K562 (cell line): ENCODE results near the gene MLKL. TPM values are rescaled to one million over a fixed set of nuclear protein-coding genes. Genes with fewer than 3 reads are reported as not detected.

Experiments
- ATAC-seq: fragments of 200-7000 bp; cut with Tn5 transposase; 3 replicates; pipeline ENCODE4 v1.9.1; 2020; ENCODE audit warnings: moderate library complexity
- BruUV-seq: library from RNA; stranded (reverse); fragments of 400-500 nt; replicated peaks from 2 replicates; lab custom pipeline; 2021; lab: Mats Ljungman, UMichigan
- CTCF ChIA-PET: fragments of 300-600 bp; formaldehyde crosslinking; extraction: SDS; loops from one replicate; lab custom pipeline; 2021; ENCODE audit warnings: low intra/inter-chr PET ratio; lab: Yijun Ruan, JAX
- POLR2A ChIA-PET: fragments of 300-600, 350-650 bp; sonication (Branson Sonifier 250); formaldehyde crosslinking; extraction: SDS; loops from one replicate; lab custom pipeline; 2021; ENCODE audit warnings: antibody characterized with exemption, inconsistent platforms; lab: Yijun Ruan, JAX
- DNase-seq, 4 experiments: peaks; one replicate each; pipeline versions ENCODE4 v3.0.0 to v3.0.0-alpha.2; 2011 to 2018; ENCODE audit warnings: low spot score in 3 of 4, mixed read lengths in 3 of 4; ENCODE audit errors: extremely low read depth in 1 of 4
- FAIRE-seq: peaks from 2 replicates; lab custom pipeline; 2011; peaks lifted over from hg19 to GRCh38; lab: Jason Lieb, UNC
- H2AFZ ChIP-seq: 2 replicates; pipeline ENCODE4 v1.6.0; 2011; ENCODE audit warnings: low read depth, low read length, control low read depth, inconsistent platforms
- H3K27ac ChIP-seq: fragments of 200-600 bp; 3 replicates; pipeline ENCODE4 v1.8.0; 2011; ENCODE audit warnings: low read depth, mild to moderate bottlenecking, control low read depth, inconsistent platforms, low read length, moderate library complexity, mixed read lengths; ENCODE audit errors: extremely low read depth
- H3K27me3 ChIP-seq, 2 experiments: fragments of 300-600 bp in 1 of 2; 2 replicates in 1 of 2; 3 replicates in 1 of 2; pipeline versions ENCODE4 v1.6.0 to v1.8.0; 2011; ENCODE audit warnings: inconsistent platforms in 2 of 2, low read length in 2 of 2, mild to moderate bottlenecking in 1 of 2, mixed read lengths in 1 of 2, moderate library complexity in 1 of 2; ENCODE audit not compliant: control insufficient read depth in 2 of 2, insufficient read depth in 2 of 2
- H3K36me3 ChIP-seq: fragments of 300-600 bp; 3 replicates; pipeline ENCODE4 v1.8.0; 2011; ENCODE audit warnings: mild to moderate bottlenecking, low read length, inconsistent platforms; ENCODE audit not compliant: control insufficient read depth, insufficient read depth
- H3K4me1 ChIP-seq, 2 experiments: fragments of 200-600 bp in 1 of 2; replicated peaks in 1 of 2; 2 replicates in 1 of 2; 3 replicates in 1 of 2; pipeline versions ENCODE4 v1.5.1 to v1.8.0; 2011; ENCODE audit warnings: inconsistent platforms in 2 of 2, low read length in 2 of 2, mild to moderate bottlenecking in 1 of 2, mixed read lengths in 1 of 2, moderate library complexity in 1 of 2; ENCODE audit not compliant: control insufficient read depth in 2 of 2, insufficient read depth in 2 of 2
- H3K4me2 ChIP-seq: 2 replicates; pipeline ENCODE4 v1.6.1; 2011; ENCODE audit warnings: low read length, control low read depth, inconsistent platforms, mixed read lengths; ENCODE audit not compliant: insufficient read depth
- H3K4me3 ChIP-seq: fragments of 200-600 bp; sonication (generic), shearing (Covaris generic); 2 replicates; pipeline ENCODE4 v1.5.1; 2016; ENCODE audit warnings: control low read depth, inconsistent platforms
- H3K79me2 ChIP-seq: fragments of 200-600 bp; 3 replicates; pipeline ENCODE4 v1.8.0; 2011; ENCODE audit warnings: low read length, inconsistent platforms; ENCODE audit not compliant: control insufficient read depth, insufficient read depth
- H3K9ac ChIP-seq, 2 experiments: 2 replicates each; pipeline versions ENCODE4 v1.6.0 to v1.6.1; 2011; ENCODE audit warnings: low read depth in 2 of 2, low read length in 2 of 2, control low read depth in 1 of 2, inconsistent platforms in 1 of 2, mild to moderate bottlenecking in 1 of 2, mixed read lengths in 1 of 2; ENCODE audit not compliant: insufficient read depth in 1 of 2
- H3K9me1 ChIP-seq: one replicate; pipeline ENCODE4 v1.6.0; 2011; ENCODE audit warnings: inconsistent platforms, mild to moderate bottlenecking, low read length, moderate library complexity; ENCODE audit not compliant: control insufficient read depth, insufficient read depth
- H3K9me3 ChIP-seq: replicated peaks from 2 replicates; pipeline ENCODE4 v1.5.1; 2011; ENCODE audit warnings: low read depth, low read length, inconsistent platforms; ENCODE audit not compliant: control insufficient read depth, insufficient read depth
- H4K20me1 ChIP-seq: replicated peaks from 2 replicates; pipeline ENCODE4 v1.6.1; 2011; ENCODE audit warnings: low read length, inconsistent platforms, mixed read lengths; ENCODE audit not compliant: control insufficient read depth, insufficient read depth
- ARID4B ChIP-seq: sonication (generic); formaldehyde crosslinking; IDR thresholded peaks from 2 replicates; pipeline ENCODE4 v1.8.0; 2022; ENCODE audit warnings: mild to moderate bottlenecking, missing genetic modification reagents
- CTCFL ChIP-seq: IDR thresholded peaks from 2 replicates; pipeline ENCODE4 v1.6.1; 2011; ENCODE audit warnings: borderline replicate concordance, low read depth, mild to moderate bottlenecking, moderate library complexity, low read length; ENCODE audit not compliant: insufficient read depth, poor library complexity, severe bottlenecking
- KAT7 ChIP-seq: sonication (generic); formaldehyde crosslinking; IDR thresholded peaks from 2 replicates; pipeline ENCODE4 v1.8.0; 2022; ENCODE audit warnings: missing genetic modification reagents, mild to moderate bottlenecking, borderline replicate concordance
- NFRKB ChIP-seq: fragments of 450-650 bp; IDR thresholded peaks from 2 replicates; pipeline ENCODE4 v1.6.1; 2016; ENCODE audit warnings: low read depth
- POLR2B ChIP-seq: fragments of 450-650 bp; IDR thresholded peaks from 2 replicates; pipeline ENCODE4 v1.6.1; 2018; ENCODE audit warnings: low read depth; ENCODE audit not compliant: partially characterized antibody
- TFE3 ChIP-seq: fragments of 450-650 bp; formaldehyde crosslinking; IDR thresholded peaks from 2 replicates; pipeline ENCODE4 v1.4.0; 2020; ENCODE audit warnings: mild to moderate bottlenecking, mixed read lengths
- ZNF133 ChIP-seq: fragments of 250-450 bp; sonication (Bioruptor Pico); IDR thresholded peaks from 2 replicates; pipeline ENCODE4 v1.4.0; 2020; ENCODE audit warnings: mild to moderate bottlenecking
- WGBS: fragments of 100-300 bp; shearing (Covaris generic); methylation state at CpG from one replicate; pipeline ENCODE4 v1.1.6; 2016; ENCODE audit warnings: low coverage, mixed read lengths; ENCODE audit not compliant: insufficient coverage; ENCODE audit errors: missing lambda C conversion rate; 5-methylcytosine and 5-hydroxymethylcytosine counted together
- in situ Hi-C: fragments of 300-500 bp; cut with MboI; formaldehyde crosslinking; loops from 4 replicates; pipeline ENCODE4 v1.15.0; 2018; ENCODE audit warnings: inconsistent platforms, mixed read lengths
- intact Hi-C: fragments of 100-400 bp; cut with micrococcal nuclease; formaldehyde crosslinking; loops from 2 replicates; pipeline ENCODE4 v1.14.2; 2022
- polyA plus RNA-seq, 8 experiments: library from polyadenylated mRNA; depleted of rRNA in 4 of 8; stranded (reverse) in 5 of 8; unstranded in 3 of 8; fragments of >200 nt; fragmentation: Nextera tagmentation in 2 of 8; fragmentation: Illumina TruSeq in 1 of 8; extraction: Ambion mirVana in 2 of 8; extraction: Trizol in 1 of 8; gene quantifications; 2 replicates each; pipeline versions ENCODE4 v1.2.1 to v1.2.3, GENCODE V29; 2011 to 2014; ENCODE audit warnings: inconsistent platforms in 1 of 8, missing spikeins in 1 of 8
- total RNA-seq, 7 experiments: library from RNA; depleted of rRNA in 6 of 7; stranded (reverse); fragments of >200 nt in 6 of 7; fragmentation: Illumina TruSeq in 2 of 7; extraction: Trizol in 2 of 7; gene quantifications; 2 replicates each; pipeline versions ENCODE4 v1.2.1 to v1.2.3, GENCODE V29; 2011 to 2021; ENCODE audit warnings: low replicate concordance in 1 of 7

Gene MLKL
- total and polyA plus RNA-seq, 9 of the 15 experiments (the other 6 are each of a cell fraction or from before 2014, with no cell fraction given) = 1.6 to 6.1 (median 4.8) TPM

- no TSS peak for BruUV-seq
- intact Hi-C loops = no loop called here
- H3K9me1 ChIP-seq = no peaks in the 10 kb centered on the region
- FAIRE-seq = no peak
- H3K27me3 ChIP-seq = peaks cover 13 to 31% of the 10 kb centered on the region in 2 experiments; a peak in 4 of 5 replicates
- no peak for TF ChIP-seq ARID4B (CRISPR knock-in tag)
- TF ChIP-seq ZNF133 = no peak
- TF ChIP-seq NFRKB = no peak
- no peak for TF ChIP-seq KAT7 (CRISPR knock-in tag)
- no peak for TF ChIP-seq POLR2B
- TF ChIP-seq TFE3 = no peak
- no peak for TF ChIP-seq CTCFL
- no peak overlapping the region for H3K4me2 ChIP-seq
- H3K9me3 ChIP-seq = no peaks in the 10 kb centered on the region
- WGBS = 7% methylated on average over 11 of the region's 12 CpGs
- in situ Hi-C loops = loop anchor here (25.0 kb wide), 1 partner anchor 425 kb away; the partner anchor contains the start of gene ZFP1
- no peak overlapping the region for H3K27ac ChIP-seq
- ATAC-seq = no peak
- no peak overlapping the region for H3K9ac ChIP-seq
- no peak overlapping the region for H2AFZ ChIP-seq
- DNase-seq = no peak
- no peaks in the 10 kb centered on the region for H3K79me2 ChIP-seq
- POLR2A ChIA-PET = interaction anchor here (0.8 to 1.7 kb wide), 5 partner anchors 11 to 15 kb away, joined by 3 to 6 read pairs (median 4); no protein-coding TSS in a partner anchor
- no peak overlapping the region for H3K4me3 ChIP-seq
- H3K4me1 ChIP-seq = peaks cover 0 to 13% of the 10 kb centered on the region in 2 experiments; a peak in 1 of 5 replicates
- H4K20me1 ChIP-seq = no peaks in the 10 kb centered on the region
- no peaks in the 10 kb centered on the region for H3K36me3 ChIP-seq
- CTCF ChIA-PET = interaction anchor here (0.6 to 1.3 kb wide), 2 partner anchors 102 to 151 kb away, joined by 3 read pairs; no protein-coding TSS in a partner anchor
Observed at GRCh38 chr16:74711938-74712337, 11.3 kb upstream of the MLKL start.
